Naive thymus-derived CD4-positive, alpha-beta T cell (primary cell): ENCODE results near the gene ADORA2A. TPM values are rescaled to one million over a fixed set of nuclear protein-coding genes. Genes with fewer than 3 reads are reported as not detected.

Experiments
- ATAC-seq: fragments of 150-1000 bp; cut with Tn5 transposase; 2 replicates; pipeline ENCODE4 v1.10.0; 2021; ENCODE audit warnings: mild to moderate bottlenecking, moderate library complexity
- CTCF ChIA-PET: fragments of 350-600 bp; sonication (Branson Sonifier 250); formaldehyde crosslinking; loops from one replicate; lab custom pipeline; 2021; ENCODE audit warnings: antibody characterized with exemption; lab: Charles Lee
- POLR2A ChIA-PET: fragments of 350-600 bp; sonication (Branson Sonifier 250); formaldehyde crosslinking; loops from one replicate; lab custom pipeline; 2021; ENCODE audit warnings: antibody characterized with exemption, inconsistent platforms; lab: Charles Lee
- DNase-seq, 9 donors: peaks; one replicate each; pipeline versions ENCODE4 v3.0.0 to v3.0.0-alpha.2; 2020 to 2022; ENCODE audit warnings: mixed read lengths in 1 of 9
- H3K27ac ChIP-seq: one replicate; pipeline ENCODE4 v1.7.0; 2013; ENCODE audit warnings: mild to moderate bottlenecking, low read depth, low read length, moderate library complexity
- H3K27me3 ChIP-seq, 2 donors: one replicate each; pipeline ENCODE4 v1.7.0; 2013; ENCODE audit warnings: low read length in 2 of 2, mild to moderate bottlenecking in 2 of 2, moderate library complexity in 2 of 2; ENCODE audit not compliant: control insufficient read depth in 2 of 2, insufficient read depth in 2 of 2
- H3K36me3 ChIP-seq, 3 experiments: 1 replicate in 2 of 3; 2 replicates in 1 of 3; pipeline ENCODE4 v1.7.0; 2013; ENCODE audit warnings: low read length in 3 of 3, mild to moderate bottlenecking in 3 of 3, moderate library complexity in 1 of 3; ENCODE audit not compliant: insufficient read depth in 3 of 3, control insufficient read depth in 2 of 3
- H3K4me1 ChIP-seq, 2 donors: one replicate each; pipeline ENCODE4 v1.7.0; 2013; ENCODE audit warnings: low read length in 2 of 2, mild to moderate bottlenecking in 2 of 2, moderate library complexity in 1 of 2; ENCODE audit not compliant: control insufficient read depth in 2 of 2, insufficient read depth in 2 of 2
- H3K4me3 ChIP-seq: 2 replicates; pipeline ENCODE4 v1.7.0; 2013; ENCODE audit warnings: mild to moderate bottlenecking, low read length
- H3K9me3 ChIP-seq, 3 experiments: 1 replicate in 2 of 3; 2 replicates in 1 of 3; pipeline ENCODE4 v1.7.0; 2013; ENCODE audit warnings: low read length in 3 of 3; ENCODE audit not compliant: control insufficient read depth in 2 of 3
- H3K27ac Mint-ChIP-seq, 9 donors: one replicate each; pipeline ENCODE4 v1.8.0; 2020 to 2022; ENCODE audit warnings: mixed read lengths in 9 of 9, mild to moderate bottlenecking in 8 of 9, moderate library complexity in 5 of 9, inconsistent platforms in 2 of 9
- H3K27me3 Mint-ChIP-seq, 5 donors: one replicate each; pipeline ENCODE4 v1.8.0; 2021 to 2022; ENCODE audit warnings: mixed read lengths in 5 of 5, mild to moderate bottlenecking in 1 of 5
- H3K36me3 Mint-ChIP-seq, 5 donors: one replicate each; pipeline ENCODE4 v1.8.0; 2020 to 2022; ENCODE audit warnings: mixed read lengths in 5 of 5, mild to moderate bottlenecking in 3 of 5, inconsistent platforms in 1 of 5
- H3K4me1 Mint-ChIP-seq, 7 donors: one replicate each; pipeline ENCODE4 v1.8.0; 2020 to 2022; ENCODE audit warnings: mixed read lengths in 7 of 7, mild to moderate bottlenecking in 3 of 7, inconsistent platforms in 1 of 7
- H3K4me3 Mint-ChIP-seq, 10 donors: one replicate each; pipeline ENCODE4 v1.8.0; 2020 to 2022; ENCODE audit warnings: mild to moderate bottlenecking in 10 of 10, mixed read lengths in 10 of 10, moderate library complexity in 6 of 10, inconsistent platforms in 2 of 10
- H3K9me3 Mint-ChIP-seq, 11 donors: one replicate each; pipeline ENCODE4 v1.8.0; 2020 to 2022; ENCODE audit warnings: mixed read lengths in 11 of 11, mild to moderate bottlenecking in 4 of 11, inconsistent platforms in 1 of 11, moderate library complexity in 1 of 11
- intact Hi-C, 2 donors: fragments of 100-400 bp; cut with micrococcal nuclease; formaldehyde crosslinking; loops; one replicate each; pipeline ENCODE4 v1.15.1; 2023
- polyA plus RNA-seq, 2 donors: library from polyadenylated mRNA; unstranded; fragments of 300-500 nt; fragmentation: Illumina TruSeq; gene quantifications; one replicate each; pipeline ENCODE4 v1.2.3, GENCODE V29; 2021
- total RNA-seq, 6 experiments: library from RNA in 5 of 6; stranded (reverse) in 5 of 6; gene quantifications; 1 replicate in 5 of 6; 2 replicates in 1 of 6; pipeline ENCODE4 v1.2.3 and lab custom pipeline; 2021 to 2026

The ADORA2A gene
- total and polyA plus RNA-seq, 7 experiments from 2014 or later: 22.5 to 127 (median 41.6) TPM

GRCh38 chr22:24481641-24482040 lies 54.2 kb downstream of the ADORA2A start:
- intact Hi-C loops: no loop called here
- DNase-seq (no peak), ATAC-seq (no peak)
- no peaks in the 10 kb centered on the region for H3K27me3 ChIP-seq
- H3K36me3 ChIP-seq: no peaks in the 10 kb centered on the region
- Mint-ChIP-seq H3K9me3 (peaks cover 0 to 2% (median 0%) of the 10 kb centered on the region in 11 donors), H3K36me3 (peaks cover 0 to 10% (median 2%) of the 10 kb centered on the region in 5 donors), H3K4me3 (no peak overlapping the region), H3K27me3 (no peaks in the 10 kb centered on the region), H3K27ac (peak overlapping the region in 1 of 9 donors; percentile 5), H3K4me1 (peaks cover 0 to 18% (median 0%) of the 10 kb centered on the region in 7 donors)
- H3K4me3 ChIP-seq: no peak overlapping the region
- CTCF ChIA-PET: interaction anchor here (0.7 to 2.9 kb wide), 2 partner anchors 58 to 61 kb away, joined by 4 to 8 read pairs; no protein-coding TSS in a partner anchor
- H3K27ac ChIP-seq: no peak overlapping the region
- H3K9me3 ChIP-seq: no peaks in the 10 kb centered on the region
- POLR2A ChIA-PET: no interaction called here
- H3K4me1 ChIP-seq: no peaks in the 10 kb centered on the region

- H3K27me3 ChIP-seq: no peaks in the 10 kb centered on the region
- no peak overlapping the region for H3K27ac ChIP-seq
- H3K4me1 ChIP-seq: no peaks in the 10 kb centered on the region
- no peaks in the 10 kb centered on the region for H3K9me3 Mint-ChIP-seq
- no peaks in the 10 kb centered on the region for H3K36me3 ChIP-seq
- no peak for DNase-seq
- ChIA-PET POLR2A (interaction anchor here (0.9 kb wide), 1 partner anchor 55 kb away, joined by 3 read pairs; the partner anchor contains the start of gene ADORA2A), CTCF (interaction anchor here (1.2 kb wide), 1 partner anchor 61 kb away, joined by 4 read pairs; no protein-coding TSS in a partner anchor)
- no peak overlapping the region for H3K4me3 ChIP-seq
- intact Hi-C loops: no loop called here
- H3K27me3 Mint-ChIP-seq: no peaks in the 10 kb centered on the region
- H3K27ac Mint-ChIP-seq: peak overlapping the region in 1 of 9 donors; percentile 17
- peaks cover 0 to 20% (median 0%) of the 10 kb centered on the region in 7 donors for H3K4me1 Mint-ChIP-seq
- peak; percentile 54 for ATAC-seq
- no peak overlapping the region for H3K4me3 Mint-ChIP-seq
- H3K36me3 Mint-ChIP-seq: peaks cover 0 to 7% (median 0%) of the 10 kb centered on the region in 5 donors
- H3K9me3 ChIP-seq: no peaks in the 10 kb centered on the region
These were observed 55.2 kb downstream of the ADORA2A start for GRCh38 chr22:24482575-24482974.

- Histone ChIP-seq H3K9me3 (no peaks in the 10 kb centered on the region), H3K36me3 (no peaks in the 10 kb centered on the region), H3K27ac (no peak overlapping the region), H3K4me3 (no peak overlapping the region), H3K27me3 (no peaks in the 10 kb centered on the region), H3K4me1 (no peaks in the 10 kb centered on the region)
- intact Hi-C loops: no loop called here
- Mint-ChIP-seq H3K9me3 (no peaks in the 10 kb centered on the region), H3K27me3 (no peaks in the 10 kb centered on the region), H3K36me3 (peaks cover 0 to 7% (median 0%) of the 10 kb centered on the region in 5 donors), H3K4me1 (peaks cover 0 to 20% (median 0%) of the 10 kb centered on the region in 7 donors), H3K27ac (peak overlapping the region in 1 of 9 donors; percentile 17), H3K4me3 (no peak overlapping the region)
- ChIA-PET CTCF (interaction anchor here (1.2 to 4.8 kb wide), 2 partner anchors 61 kb away, joined by 4 to 23 read pairs; no protein-coding TSS in a partner anchor), POLR2A (interaction anchor here (0.9 kb wide), 1 partner anchor 55 kb away, joined by 3 read pairs; the partner anchor contains the start of gene ADORA2A)
- ATAC-seq (no peak), DNase-seq (no peak)
These were observed 55.6 kb downstream of the ADORA2A start for GRCh38 chr22:24482998-24483397.

GRCh38 chr22:24483976-24484545 lies 56.7 kb downstream of the ADORA2A start:
- H3K27me3 ChIP-seq: no peaks in the 10 kb centered on the region
- H3K9me3 ChIP-seq: no peaks in the 10 kb centered on the region
- Mint-ChIP-seq H3K4me1 (peaks cover 0 to 20% (median 0%) of the 10 kb centered on the region in 7 donors), H3K36me3 (peaks cover 0 to 2% (median 0%) of the 10 kb centered on the region in 5 donors), H3K27ac (peak overlapping the region in 1 of 9 donors; percentile 28), H3K27me3 (peaks cover 0 to 1% (median 0%) of the 10 kb centered on the region in 5 donors), H3K9me3 (no peaks in the 10 kb centered on the region), H3K4me3 (no peak overlapping the region)
- intact Hi-C loops: no loop called here
- H3K27ac ChIP-seq: no peak overlapping the region
- no peak overlapping the region for H3K4me3 ChIP-seq
- ATAC-seq: no peak
- no peak for DNase-seq
- ChIA-PET POLR2A (no interaction called here), CTCF (interaction anchor here (0.8 to 4.8 kb wide), 3 partner anchors 46 to 62 kb away, joined by 4 to 23 read pairs (median 4); no protein-coding TSS in a partner anchor)
- H3K4me1 ChIP-seq: no peaks in the 10 kb centered on the region
- H3K36me3 ChIP-seq: no peaks in the 10 kb centered on the region

- Mint-ChIP-seq H3K4me3 (no peak overlapping the region), H3K27ac (no peak overlapping the region), H3K4me1 (peaks cover 0 to 20% (median 0%) of the 10 kb centered on the region in 7 donors), H3K9me3 (no peaks in the 10 kb centered on the region), H3K36me3 (peaks cover 0 to 2% (median 0%) of the 10 kb centered on the region in 5 donors), H3K27me3 (peaks cover 0 to 8% (median 0%) of the 10 kb centered on the region in 5 donors)
- H3K4me3 ChIP-seq: no peak overlapping the region
- H3K27me3 ChIP-seq: no peaks in the 10 kb centered on the region
- no peak for DNase-seq
- no peak for ATAC-seq
- H3K36me3 ChIP-seq: no peaks in the 10 kb centered on the region
- intact Hi-C loops: loop anchor here in 1 of 2 donors (1.0 to 5.0 kb wide), 3 partner anchors 64 to 503 kb away; partner anchors contain the start of gene GSTT2
- ChIA-PET POLR2A (no interaction called here), CTCF (interaction anchor here (1.0 to 4.8 kb wide), 3 partner anchors 57 to 63 kb away, joined by 3 to 23 read pairs (median 4); no protein-coding TSS in a partner anchor)
- no peak overlapping the region for H3K27ac ChIP-seq
- H3K9me3 ChIP-seq: no peaks in the 10 kb centered on the region
- no peaks in the 10 kb centered on the region for H3K4me1 ChIP-seq
These were observed 57.8 kb downstream of the ADORA2A start for GRCh38 chr22:24485170-24485569.

- peak in 7 of 9 donors; percentile 15 to 50 (median 37) for DNase-seq
- no peaks in the 10 kb centered on the region for H3K9me3 ChIP-seq
- Mint-ChIP-seq H3K27ac (no peak overlapping the region), H3K36me3 (peaks cover 0 to 2% (median 0%) of the 10 kb centered on the region in 5 donors), H3K27me3 (peaks cover 0 to 8% (median 0%) of the 10 kb centered on the region in 5 donors), H3K4me1 (peaks cover 0 to 20% (median 0%) of the 10 kb centered on the region in 7 donors), H3K4me3 (no peak overlapping the region), H3K9me3 (no peaks in the 10 kb centered on the region)
- ChIA-PET CTCF (interaction anchor here (0.7 to 4.8 kb wide), 5 partner anchors 36 to 665 kb away, joined by 3 to 23 read pairs (median 3); no protein-coding TSS in a partner anchor), POLR2A (no interaction called here)
- intact Hi-C loops: loop anchor here in 1 of 2 donors (1.0 to 5.0 kb wide), 3 partner anchors 64 to 503 kb away; partner anchors contain the start of gene GSTT2
- H3K36me3 ChIP-seq: no peaks in the 10 kb centered on the region
- ATAC-seq: peak; percentile 48
- no peak overlapping the region for H3K27ac ChIP-seq
- no peak overlapping the region for H3K4me3 ChIP-seq
- H3K27me3 ChIP-seq: no peaks in the 10 kb centered on the region
- no peaks in the 10 kb centered on the region for H3K4me1 ChIP-seq
These were observed 58.2 kb downstream of the ADORA2A start for GRCh38 chr22:24485608-24486007.
